OCI-LY7 (cell line): ENCODE results near the gene MAP2K5. TPM values are rescaled to one million over a fixed set of nuclear protein-coding genes. Genes with fewer than 3 reads are reported as not detected.

Experiments
- BruUV-seq: library from RNA; stranded (reverse); fragments of 400-500 nt; replicated peaks from 2 replicates; lab custom pipeline; 2021; lab: Mats Ljungman, UMichigan
- CTCF ChIA-PET: fragments of 300-600 bp; sonication (Branson Sonifier 250); formaldehyde crosslinking; loops from one replicate; lab custom pipeline; 2022; ENCODE audit warnings: antibody characterized with exemption; ENCODE audit not compliant: unreplicated experiment; lab: Charles Lee
- POLR2A ChIA-PET: fragments of 300-600 bp; sonication (Branson Sonifier 250); formaldehyde crosslinking; loops from one replicate; lab custom pipeline; 2022; ENCODE audit warnings: antibody characterized with exemption; lab: Charles Lee
- DNase-seq: peaks from one replicate; pipeline ENCODE4 v3.0.0-alpha.2; 2015; ENCODE audit warnings: low spot score
- H2AFZ ChIP-seq: fragments of 200-600 bp; sonication (generic), shearing (Covaris generic); 2 replicates; pipeline ENCODE4 v1.6.1; 2014; ENCODE audit warnings: mild to moderate bottlenecking, antibody characterized with exemption, low read length, moderate library complexity
- H3K27ac ChIP-seq: fragments of 200-600 bp; sonication (generic); 2 replicates; pipeline ENCODE4 v1.5.1; 2014; ENCODE audit warnings: mixed run types, low read depth, mild to moderate bottlenecking, moderate library complexity, low read length, inconsistent platforms; ENCODE audit not compliant: poor library complexity, severe bottlenecking
- H3K36me3 ChIP-seq: fragments of 200-600 bp; sonication (generic); 2 replicates; pipeline ENCODE4 v1.6.1; 2014; ENCODE audit warnings: mild to moderate bottlenecking, antibody characterized with exemption, low read length, moderate library complexity, mixed read lengths; ENCODE audit not compliant: insufficient read depth
- H3K4me1 ChIP-seq: fragments of 200-600 bp; sonication (generic); 2 replicates; pipeline ENCODE4 v1.5.1; 2014; ENCODE audit warnings: mild to moderate bottlenecking, low read length; ENCODE audit not compliant: insufficient read depth, poor library complexity, severe bottlenecking
- H3K4me2 ChIP-seq: fragments of 200-600 bp; sonication (generic); 2 replicates; pipeline ENCODE4 v1.6.1; 2014; ENCODE audit warnings: mild to moderate bottlenecking, low read length
- H3K4me3 ChIP-seq: fragments of 200-600 bp; sonication (generic); 2 replicates; pipeline ENCODE4 v1.5.1; 2014; ENCODE audit warnings: mild to moderate bottlenecking, low read depth, low read length; ENCODE audit not compliant: poor library complexity, severe bottlenecking
- H3K79me2 ChIP-seq: fragments of 200-600 bp; sonication (generic); 2 replicates; pipeline ENCODE4 v1.6.1; 2016; ENCODE audit warnings: low read depth, mild to moderate bottlenecking, low read length, moderate library complexity, mixed read lengths; ENCODE audit not compliant: insufficient read depth
- H3K9me2 ChIP-seq: fragments of 200-600 bp; sonication (generic); 2 replicates; pipeline ENCODE4 v1.6.1; 2016; ENCODE audit warnings: mild to moderate bottlenecking, low read length, mixed read lengths; ENCODE audit not compliant: insufficient read depth
- H3K9me3 ChIP-seq: fragments of 200-600 bp; sonication (generic); 2 replicates; pipeline ENCODE4 v1.6.1; 2014; ENCODE audit warnings: mild to moderate bottlenecking, mixed run types, low read length, mixed read lengths
- H4K20me1 ChIP-seq: fragments of 200-600 bp; sonication (generic); 2 replicates; pipeline ENCODE4 v1.6.1; 2014; ENCODE audit warnings: mild to moderate bottlenecking, antibody characterized with exemption, low read length, moderate library complexity, mixed read lengths; ENCODE audit not compliant: insufficient read depth
- CTCF ChIP-seq: fragments of 200-600 bp; sonication (generic); conservative IDR thresholded peaks from 2 replicates; pipeline ENCODE4 v1.5.1; 2014; ENCODE audit warnings: mild to moderate bottlenecking, antibody characterized with exemption, low read length, moderate library complexity, mixed read lengths
- EZH2phosphoT487 ChIP-seq: fragments of 200-600 bp; sonication (generic); IDR thresholded peaks from 2 replicates; pipeline ENCODE4 v1.6.1; 2018; ENCODE audit warnings: low read depth, borderline replicate concordance, mild to moderate bottlenecking, mixed run types, antibody characterized with exemption, low read length, moderate library complexity, mixed read lengths
- intact Hi-C: fragments of 100-400 bp; cut with micrococcal nuclease; formaldehyde crosslinking; loops from one replicate; pipeline ENCODE4 v1.10.0; 2022; ENCODE audit not compliant: unreplicated experiment
- total RNA-seq, 2 experiments: library from RNA; depleted of rRNA in 1 of 2; stranded (reverse); fragments of >200 nt in 1 of 2; shearing (Covaris generic) in 1 of 2; gene quantifications; 2 replicates each; pipeline ENCODE4 v1.2.3, GENCODE V29; 2014 to 2022

MAP2K5 gene
- total RNA-seq, 2 experiments from 2014 or later: 10.2 to 35.0 TPM

DNA sequence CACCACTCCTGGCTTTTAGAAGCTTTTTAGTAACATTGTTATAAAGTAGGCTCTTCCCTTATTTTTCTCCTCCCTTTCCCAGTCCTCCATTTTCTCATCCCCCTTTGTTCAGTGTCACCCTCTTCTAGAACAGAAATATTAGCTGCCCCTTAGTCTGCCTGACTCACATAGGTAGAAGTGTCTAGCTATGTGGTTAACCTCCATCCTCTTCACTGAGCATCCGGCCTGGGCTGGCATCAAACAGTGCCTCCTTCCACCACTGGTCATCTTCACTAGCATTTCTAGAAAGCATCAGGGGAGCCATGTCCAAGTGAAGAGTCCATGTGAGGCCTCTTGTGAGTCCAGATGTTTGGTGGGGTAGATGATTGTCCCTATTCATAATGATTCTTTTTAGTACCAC is 212.8 kb downstream of the MAP2K5 start:
- H3K27ac ChIP-seq: no peak overlapping the region
- no peak overlapping the region for H2AFZ ChIP-seq
- no peaks in the 10 kb centered on the region for H4K20me1 ChIP-seq
- no TSS peak for BruUV-seq
- CTCF ChIA-PET: no interaction called here
- intact Hi-C loops: no loop called here
- peaks cover 35% of the 10 kb centered on the region for H3K4me1 ChIP-seq
- no peaks in the 10 kb centered on the region for H3K79me2 ChIP-seq
- no peaks in the 10 kb centered on the region for H3K36me3 ChIP-seq
- POLR2A ChIA-PET: interaction anchor here (1.0 to 1.2 kb wide), 2 partner anchors 22 to 38 kb away, joined by 3 read pairs; no protein-coding TSS in a partner anchor
- TF ChIP-seq EZH2phosphoT487: no peak
- no peak for TF ChIP-seq CTCF
- no peak overlapping the region for H3K4me2 ChIP-seq
- H3K9me2 ChIP-seq: no peaks in the 10 kb centered on the region
- no peak overlapping the region for H3K4me3 ChIP-seq
- no peak for DNase-seq
- no peaks in the 10 kb centered on the region for H3K9me3 ChIP-seq

GRCh38 chr15:67755936-67756335 is 213.4 kb downstream of the MAP2K5 start:
- intact Hi-C loops: no loop called here
- DNase-seq: no peak
- Histone ChIP-seq H3K27ac (no peak overlapping the region), H4K20me1 (no peaks in the 10 kb centered on the region), H3K9me2 (no peaks in the 10 kb centered on the region), H3K4me1 (peaks cover 35% of the 10 kb centered on the region), H3K4me2 (no peak overlapping the region), H3K4me3 (no peak overlapping the region), H3K9me3 (no peaks in the 10 kb centered on the region), H2AFZ (no peak overlapping the region), H3K79me2 (no peaks in the 10 kb centered on the region), H3K36me3 (no peaks in the 10 kb centered on the region)
- CTCF ChIA-PET: interaction anchor here (0.6 kb wide), 1 partner anchor 132 kb away, joined by 4 read pairs; no protein-coding TSS in a partner anchor
- POLR2A ChIA-PET: interaction anchor here (1.1 to 1.4 kb wide), 2 partner anchors 8 to 12 kb away, joined by 4 to 6 read pairs; no protein-coding TSS in a partner anchor
- no peak for TF ChIP-seq EZH2phosphoT487
- TF ChIP-seq CTCF: no peak
- BruUV-seq: no TSS peak

- TF ChIP-seq EZH2phosphoT487 (no peak), CTCF (no peak)
- POLR2A ChIA-PET: interaction anchor here (1.0 kb wide), 1 partner anchor 11 kb away, joined by 3 read pairs; no protein-coding TSS in a partner anchor
- CTCF ChIA-PET: no interaction called here
- Histone ChIP-seq H3K9me3 (no peaks in the 10 kb centered on the region), H3K27ac (no peak overlapping the region), H3K9me2 (no peaks in the 10 kb centered on the region), H3K4me1 (peaks cover 63% of the 10 kb centered on the region), H3K4me2 (peak overlapping the region; percentile 37), H4K20me1 (no peaks in the 10 kb centered on the region), H2AFZ (no peak overlapping the region), H3K36me3 (no peaks in the 10 kb centered on the region), H3K79me2 (no peaks in the 10 kb centered on the region), H3K4me3 (no peak overlapping the region)
- no TSS peak for BruUV-seq
- DNase-seq: no peak
- intact Hi-C loops: no loop called here
These were observed 216.3 kb downstream of the MAP2K5 start for GRCh38 chr15:67758619-67759300.
